Measurements from ENCODE around the gene RSPRY1.
"Not testable (repeated sequence)": the region's sequence is repeated elsewhere in the genome, so short reads cannot be mapped to it uniquely, and the experiment has no call there.

Gene RSPRY1

GRCh38 chr16:57255686-57256415 is 69.7 kb downstream of the RSPRY1 start:
- DNase-seq (ENCODE audit: low read depth) = no peak

GRCh38 chr16:57256601-57257395 is 70.7 kb downstream of the RSPRY1 start:
- DNase-seq (ENCODE audit: low read depth) = no peak

- DNase-seq (ENCODE audit: low read depth) = no peak
These were observed 71.4 kb downstream of the RSPRY1 start for GRCh38 chr16:57257455-57258070.

- DNase-seq (ENCODE audit: low read depth) = no peak
These were observed 72.2 kb downstream of the RSPRY1 start for GRCh38 chr16:57258226-57258909.

GRCh38 chr16:57258910-57259475 is 72.9 kb downstream of the RSPRY1 start:
- DNase-seq (ENCODE audit: low read depth) = no peak

- peak; percentile 61 for DNase-seq (ENCODE audit: low read depth)
These were observed 74.3 kb downstream of the RSPRY1 start for GRCh38 chr16:57260294-57260929.

- DNase-seq (ENCODE audit: low read depth) = no peak
These were observed 75.7 kb downstream of the RSPRY1 start for GRCh38 chr16:57261806-57262205.

- DNase-seq (ENCODE audit: low read depth) = no peak
These were observed 76.9 kb downstream of the RSPRY1 start for GRCh38 chr16:57262841-57263540.

GRCh38 chr16:57263541-57264351 is 77.6 kb downstream of the RSPRY1 start:
- DNase-seq (ENCODE audit: low read depth) = no peak

- no peak for DNase-seq (ENCODE audit: low read depth)
These were observed 78.3 kb downstream of the RSPRY1 start for GRCh38 chr16:57264381-57264780.

GRCh38 chr16:57264950-57265371 is 78.8 kb downstream of the RSPRY1 start:
- no peak for DNase-seq (ENCODE audit: low read depth)

GRCh38 chr16:57265850-57266530 is 79.9 kb downstream of the RSPRY1 start:
- peak; percentile 79 for DNase-seq (ENCODE audit: low read depth)

- DNase-seq (ENCODE audit: low read depth) = peak; percentile 75
These were observed 80.6 kb downstream of the RSPRY1 start for GRCh38 chr16:57266531-57267260.

GRCh38 chr16:57267343-57267742 is 81.2 kb downstream of the RSPRY1 start:
- DNase-seq (ENCODE audit: low read depth) = not testable (repeated sequence)

GRCh38 chr16:57268804-57269800 is 83.0 kb downstream of the RSPRY1 start:
- peak; percentile 96 for DNase-seq (ENCODE audit: low read depth)

- DNase-seq (ENCODE audit: low read depth) = no peak
These were observed 84.3 kb downstream of the RSPRY1 start for GRCh38 chr16:57270221-57271062.

GRCh38 chr16:57271063-57271345 is 84.9 kb downstream of the RSPRY1 start:
- DNase-seq (ENCODE audit: low read depth) = no peak
